ENCODE measurements around the gene YAE1. TPM values are rescaled to one million over a fixed set of nuclear protein-coding genes. Genes with fewer than 3 reads are reported as not detected.

Gene YAE1
- total and polyA plus RNA-seq, 2 of the 8 experiments (the other 6 are each of a cell fraction or from before 2014, with no cell fraction given): 24.1 to 38.0 TPM

GRCh38 chr7:39621261-39621660 is 55.1 kb downstream of the YAE1 start:
- POLR2A ChIA-PET (ENCODE audit: partially characterized antibody): interaction anchor here (2.2 to 4.6 kb wide), 3 partner anchors 10 to 125 kb away, joined by 7 to 47 read pairs (median 11); no protein-coding TSS in a partner anchor
- Histone ChIP-seq H4K91ac (replicated peaks; ENCODE audit: insufficient read length, low read length) (no peak overlapping the region), H2BK120ac (replicated peaks; ENCODE audit: low read depth, low read length) (no peak overlapping the region), H3K79me2 (ENCODE audit: control insufficient read depth in 1 of 2, insufficient read depth in 2 of 2, low read length in 2 of 2) (peaks cover 20 to 31% of the 10 kb centered on the region in 2 experiments), H2BK15ac (ENCODE audit: low read length) (no peak overlapping the region), H2BK12ac (ENCODE audit: low read depth, low read length) (no peak overlapping the region), H3K18ac (ENCODE audit: extremely low read depth, low read length) (no peak overlapping the region), H3K56ac (replicated peaks; ENCODE audit: insufficient read length, low read depth, low read length) (no peak overlapping the region), H3K9ac (replicated peaks in 1 of 4; ENCODE audit: extremely low read depth in 1 of 4, low read depth in 3 of 4, low read length in 3 of 4) (no peak overlapping the region), H2AFZ (ENCODE audit: low read length) (no peak overlapping the region), H3K79me1 (ENCODE audit: low read depth, low read length) (peaks cover 5% of the 10 kb centered on the region; the same call in 1 of the 2 replicates), H3K4me1 (replicated peaks in 1 of 4; ENCODE audit: control insufficient read depth in 3 of 4, insufficient read depth in 4 of 4, low read length in 3 of 4) (peaks cover 2 to 5% (median 3%) of the 10 kb centered on the region in 4 experiments; a peak in 5 of 7 replicates), H4K8ac (ENCODE audit: extremely low read depth, insufficient read depth, low read length) (no peak overlapping the region), H3K27me3 (replicated peaks in 1 of 4; ENCODE audit: control insufficient read depth in 3 of 4, extremely low read depth in 1 of 4, insufficient read depth in 3 of 4, low read length in 3 of 4) (no peaks in the 10 kb centered on the region), H3K27ac (ENCODE audit: low read depth, low read length) (no peak overlapping the region), H3K4me2 (ENCODE audit: insufficient read depth in 1 of 2, low read depth in 2 of 2, low read length in 2 of 2) (no peak overlapping the region; a peak in 1 of 4 replicates), H3K36me3 (ENCODE audit: control insufficient read depth in 2 of 4, insufficient read depth in 4 of 4, low read length in 3 of 4) (peaks cover 0 to 4% (median 0%) of the 10 kb centered on the region in 4 experiments; a peak in 1 of 8 replicates), H3K9me3 (ENCODE audit: insufficient read depth in 2 of 2, low read depth in 1 of 2, low read length in 1 of 2) (no peaks in the 10 kb centered on the region), H3K14ac (ENCODE audit: insufficient read length) (no peak overlapping the region), H4K5ac (ENCODE audit: insufficient read length, low read depth, low read length) (no peak overlapping the region), H3K4ac (replicated peaks; ENCODE audit: insufficient read length, low read depth, low read length) (no peak overlapping the region), H2BK20ac (ENCODE audit: low read length) (no peak overlapping the region), H3K23me2 (ENCODE audit: low read depth, low read length) (peaks cover 7% of the 10 kb centered on the region), H3K4me3 (ENCODE audit: extremely low read depth in 1 of 4, insufficient read depth in 2 of 4, low read depth in 3 of 4, low read length in 4 of 4) (no peak overlapping the region), H3K23ac (ENCODE audit: insufficient read length) (no peak overlapping the region), H2BK5ac (ENCODE audit: low read depth, low read length) (no peak overlapping the region), H2AK5ac (ENCODE audit: low read depth, low read length) (no peak overlapping the region), H4K20me1 (replicated peaks in 1 of 2; ENCODE audit: control insufficient read depth in 1 of 2, insufficient read depth in 2 of 2, low read length in 2 of 2) (peaks cover 0 to 5% of the 10 kb centered on the region in 2 experiments)
- TF ChIP-seq, protein P1, sequence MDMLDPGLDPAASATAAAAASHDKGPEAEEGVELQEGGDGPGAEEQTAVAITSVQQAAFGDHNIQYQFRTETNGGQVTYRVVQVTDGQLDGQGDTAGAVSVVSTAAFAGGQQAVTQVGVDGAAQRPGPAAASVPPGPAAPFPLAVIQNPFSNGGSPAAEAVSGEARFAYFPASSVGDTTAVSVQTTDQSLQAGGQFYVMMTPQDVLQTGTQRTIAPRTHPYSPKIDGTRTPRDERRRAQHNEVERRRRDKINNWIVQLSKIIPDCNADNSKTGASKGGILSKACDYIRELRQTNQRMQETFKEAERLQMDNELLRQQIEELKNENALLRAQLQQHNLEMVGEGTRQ (IDR thresholded peaks at IDR 0.05; ENCODE audit: low read length): no peak
- no peak for TF ChIP-seq CHD2 (IDR thresholded peaks at IDR 0.05; ENCODE audit: low read length)
- TF ChIP-seq SUZ12 (IDR thresholded peaks at IDR 0.05; ENCODE audit: low read length): no peak
- no peak for TF ChIP-seq KDM1A (IDR thresholded peaks at IDR 0.05; ENCODE audit: borderline replicate concordance, low read length)
- no peak for TF ChIP-seq HDAC6 (IDR thresholded peaks at IDR 0.05; ENCODE audit: low read depth, low read length)
- TF ChIP-seq KDM4A (IDR thresholded peaks at IDR 0.05; ENCODE audit: low read depth, low read length, severe bottlenecking): no peak
- TF ChIP-seq CREB1 (IDR thresholded peaks at IDR 0.05): no peak
- TF ChIP-seq SRF (IDR thresholded peaks at IDR 0.05; ENCODE audit: low read depth, low read length): no peak
- TF ChIP-seq TAF7 (optimal IDR thresholded peaks at IDR 0.05; ENCODE audit: borderline replicate concordance, low read depth, low read length): no peak
- no peak for TF ChIP-seq HDAC2 (IDR thresholded peaks at IDR 0.05; ENCODE audit: borderline replicate concordance in 1 of 2, low read depth in 2 of 2, low read length in 2 of 2)
- DNase-seq (ENCODE audit: low read depth in 1 of 2, low spot score in 2 of 2) (no peak), FAIRE-seq (no peak)
- WGBS, 2 experiments (ENCODE audit: extremely low coverage in 1 of 2, insufficient coverage in 1 of 2, insufficient read length in 1 of 2, insufficient replicate concordance in 2 of 2, low coverage in 1 of 2, low lambda C conversion rate in 2 of 2, missing lambda C conversion rate in 1 of 2): 100% methylated on average over 1 of the region's 1 CpG; no CpG with 5 or more reads in 1 of the 2 experiments
- CTCF ChIA-PET (ENCODE audit: partially characterized antibody): interaction anchor here (0.9 to 15.8 kb wide), 5 partner anchors 8 to 123 kb away, joined by 3 to 145 read pairs (median 11); no protein-coding TSS in a partner anchor
